Measurements from ENCODE around the gene CADPS2.

DNA sequence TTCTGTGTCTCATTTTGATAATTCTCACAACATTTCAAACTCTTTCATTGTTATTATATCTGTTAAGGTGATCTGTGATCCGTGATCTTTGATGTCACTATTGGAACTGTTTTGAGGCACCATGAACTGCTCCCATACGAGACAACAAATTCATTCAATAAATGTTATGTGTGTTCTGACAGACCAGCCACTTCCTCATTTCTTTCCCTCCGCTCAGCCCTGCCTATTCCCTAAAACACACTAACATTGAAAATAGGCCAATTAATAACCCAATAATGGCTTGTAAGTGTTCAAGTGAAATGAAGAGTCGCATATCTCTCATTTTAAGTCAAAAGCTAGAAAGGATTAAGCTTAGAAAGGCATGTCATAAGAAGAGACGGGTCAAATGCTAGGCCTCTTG, 232.6 kb downstream of the CADPS2 start:
- TF ChIP-seq, protein P1, sequence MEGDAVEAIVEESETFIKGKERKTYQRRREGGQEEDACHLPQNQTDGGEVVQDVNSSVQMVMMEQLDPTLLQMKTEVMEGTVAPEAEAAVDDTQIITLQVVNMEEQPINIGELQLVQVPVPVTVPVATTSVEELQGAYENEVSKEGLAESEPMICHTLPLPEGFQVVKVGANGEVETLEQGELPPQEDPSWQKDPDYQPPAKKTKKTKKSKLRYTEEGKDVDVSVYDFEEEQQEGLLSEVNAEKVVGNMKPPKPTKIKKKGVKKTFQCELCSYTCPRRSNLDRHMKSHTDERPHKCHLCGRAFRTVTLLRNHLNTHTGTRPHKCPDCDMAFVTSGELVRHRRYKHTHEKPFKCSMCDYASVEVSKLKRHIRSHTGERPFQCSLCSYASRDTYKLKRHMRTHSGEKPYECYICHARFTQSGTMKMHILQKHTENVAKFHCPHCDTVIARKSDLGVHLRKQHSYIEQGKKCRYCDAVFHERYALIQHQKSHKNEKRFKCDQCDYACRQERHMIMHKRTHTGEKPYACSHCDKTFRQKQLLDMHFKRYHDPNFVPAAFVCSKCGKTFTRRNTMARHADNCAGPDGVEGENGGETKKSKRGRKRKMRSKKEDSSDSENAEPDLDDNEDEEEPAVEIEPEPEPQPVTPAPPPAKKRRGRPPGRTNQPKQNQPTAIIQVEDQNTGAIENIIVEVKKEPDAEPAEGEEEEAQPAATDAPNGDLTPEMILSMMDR (IDR thresholded peaks at IDR 0.05) = no peak
- no peak for TF ChIP-seq POLR2A (IDR thresholded peaks at IDR 0.05)
